Activated CD4-positive, alpha-beta T cell treated with anti-CD3 and anti-CD28 coated beads, Interleukin-2, amount 10 ng/mL, durations not matched to agents 7 days and 5 days (primary cell): ENCODE results near the gene MAD1L1. TPM values are rescaled to one million over a fixed set of nuclear protein-coding genes. Genes with fewer than 3 reads are reported as not detected.
A peak's percentile ranks its signal among the peaks of the same experiment; 100 is the strongest.

Source experiments
- CTCF ChIA-PET: fragments of 350-600 bp; sonication (Branson Sonifier 250); formaldehyde crosslinking; loops from one replicate; lab custom pipeline; 2021; ENCODE audit warnings: antibody characterized with exemption; lab: Charles Lee
- POLR2A ChIA-PET: fragments of 350-600 bp; sonication (Branson Sonifier 250); formaldehyde crosslinking; loops from one replicate; lab custom pipeline; 2021; ENCODE audit warnings: antibody characterized with exemption; lab: Charles Lee
- DNase-seq: peaks from one replicate; pipeline ENCODE4 v3.0.0-alpha.2; 2020
- H3K27ac Mint-ChIP-seq: one replicate; pipeline ENCODE4 v1.8.0; 2021; ENCODE audit warnings: mild to moderate bottlenecking, moderate library complexity, mixed read lengths
- H3K27me3 Mint-ChIP-seq: one replicate; pipeline ENCODE4 v1.8.0; 2021; ENCODE audit warnings: mixed read lengths
- H3K36me3 Mint-ChIP-seq: one replicate; pipeline ENCODE4 v1.8.0; 2021; ENCODE audit warnings: low read depth, mixed read lengths
- H3K4me1 Mint-ChIP-seq: one replicate; pipeline ENCODE4 v1.8.0; 2021; ENCODE audit warnings: mixed read lengths
- H3K4me3 Mint-ChIP-seq: one replicate; pipeline ENCODE4 v1.8.0; 2021; ENCODE audit warnings: mild to moderate bottlenecking, moderate library complexity, mixed read lengths
- H3K9me3 Mint-ChIP-seq: one replicate; pipeline ENCODE4 v1.8.0; 2021; ENCODE audit warnings: mixed read lengths
- total RNA-seq, 2 experiments: library from RNA; stranded (reverse); gene quantifications; one replicate each; pipeline ENCODE4 v1.2.3, GENCODE V29; 2021

Gene MAD1L1
- total RNA-seq, 2 experiments from 2014 or later = 125 to 127 TPM

- POLR2A ChIA-PET = no interaction called here
- peak overlapping the region; percentile 1 for H3K4me3 Mint-ChIP-seq
- H3K4me1 Mint-ChIP-seq = peaks cover 14% of the 10 kb centered on the region
- H3K27ac Mint-ChIP-seq = peak overlapping the region; percentile 87
- CTCF ChIA-PET = interaction anchor here (0.5 to 1.2 kb wide), 3 partner anchors 14 to 82 kb away, joined by 3 to 5 read pairs (median 3); no protein-coding TSS in a partner anchor
- H3K36me3 Mint-ChIP-seq = no peaks in the 10 kb centered on the region
- peak; percentile 74 for DNase-seq
- no peaks in the 10 kb centered on the region for H3K27me3 Mint-ChIP-seq
- H3K9me3 Mint-ChIP-seq = no peaks in the 10 kb centered on the region
Measured at GRCh38 chr7:2120251-2120660, 112.5 kb downstream of the MAD1L1 start.

- H3K27me3 Mint-ChIP-seq = no peaks in the 10 kb centered on the region
- peaks cover 14% of the 10 kb centered on the region for H3K4me1 Mint-ChIP-seq
- ChIA-PET POLR2A (no interaction called here), CTCF (no interaction called here)
- H3K27ac Mint-ChIP-seq = no peak overlapping the region
- H3K9me3 Mint-ChIP-seq = no peaks in the 10 kb centered on the region
- DNase-seq = no peak
- H3K36me3 Mint-ChIP-seq = peaks cover under 1% of the 10 kb centered on the region
- no peak overlapping the region for H3K4me3 Mint-ChIP-seq
Measured at GRCh38 chr7:2118630-2119190, 114.0 kb downstream of the MAD1L1 start.

- Mint-ChIP-seq H3K27ac (no peak overlapping the region), H3K27me3 (no peaks in the 10 kb centered on the region), H3K36me3 (peaks cover 3% of the 10 kb centered on the region), H3K4me1 (peaks cover 14% of the 10 kb centered on the region), H3K4me3 (no peak overlapping the region), H3K9me3 (no peaks in the 10 kb centered on the region)
- ChIA-PET POLR2A (no interaction called here), CTCF (no interaction called here)
- no peak for DNase-seq
Measured at GRCh38 chr7:2118056-2118455, 114.7 kb downstream of the MAD1L1 start.

GRCh38 chr7:2117646-2118045, 115.1 kb downstream of the MAD1L1 start:
- Mint-ChIP-seq H3K4me3 (no peak overlapping the region), H3K36me3 (peaks cover 3% of the 10 kb centered on the region)

GRCh38 chr7:2116989-2117591, 115.7 kb downstream of the MAD1L1 start:
- Mint-ChIP-seq H3K4me1 (peaks cover 24% of the 10 kb centered on the region), H3K27ac (no peak overlapping the region), H3K36me3 (peaks cover 3% of the 10 kb centered on the region), H3K9me3 (no peaks in the 10 kb centered on the region), H3K4me3 (no peak overlapping the region), H3K27me3 (no peaks in the 10 kb centered on the region)
- ChIA-PET CTCF (no interaction called here), POLR2A (no interaction called here)
- DNase-seq = no peak

More at GRCh38 chr7:2117646-2118045, 115.1 kb downstream of the MAD1L1 start:
- H3K27me3 Mint-ChIP-seq = no peaks in the 10 kb centered on the region
- no peak for DNase-seq
- no peak overlapping the region for H3K27ac Mint-ChIP-seq
- ChIA-PET POLR2A (no interaction called here), CTCF (no interaction called here)
- H3K9me3 Mint-ChIP-seq = no peaks in the 10 kb centered on the region
- H3K4me1 Mint-ChIP-seq = peaks cover 18% of the 10 kb centered on the region

- no peaks in the 10 kb centered on the region for H3K27me3 Mint-ChIP-seq
- no peak overlapping the region for H3K4me3 Mint-ChIP-seq
- H3K9me3 Mint-ChIP-seq = no peaks in the 10 kb centered on the region
- POLR2A ChIA-PET = no interaction called here
- peaks cover 3% of the 10 kb centered on the region for H3K36me3 Mint-ChIP-seq
- peaks cover 30% of the 10 kb centered on the region for H3K4me1 Mint-ChIP-seq
- CTCF ChIA-PET = no interaction called here
- no peak overlapping the region for H3K27ac Mint-ChIP-seq
- DNase-seq = no peak
Measured at GRCh38 chr7:2116448-2116810, 116.3 kb downstream of the MAD1L1 start.

GRCh38 chr7:2115760-2116447, 116.8 kb downstream of the MAD1L1 start:
- ChIA-PET POLR2A (no interaction called here), CTCF (no interaction called here)
- Mint-ChIP-seq H3K4me3 (no peak overlapping the region), H3K27me3 (no peaks in the 10 kb centered on the region), H3K9me3 (no peaks in the 10 kb centered on the region), H3K36me3 (peaks cover 3% of the 10 kb centered on the region), H3K27ac (no peak overlapping the region), H3K4me1 (peaks cover 36% of the 10 kb centered on the region)
- DNase-seq = no peak

- H3K27me3 Mint-ChIP-seq = no peaks in the 10 kb centered on the region
- no peak overlapping the region for H3K4me3 Mint-ChIP-seq
- peaks cover 37% of the 10 kb centered on the region for H3K4me1 Mint-ChIP-seq
- no peak overlapping the region for H3K27ac Mint-ChIP-seq
- ChIA-PET POLR2A (no interaction called here), CTCF (no interaction called here)
- peaks cover 5% of the 10 kb centered on the region for H3K36me3 Mint-ChIP-seq
- no peaks in the 10 kb centered on the region for H3K9me3 Mint-ChIP-seq
- no peak for DNase-seq
Measured at GRCh38 chr7:2114926-2115759, 117.6 kb downstream of the MAD1L1 start.

GRCh38 chr7:2114052-2114451, 118.7 kb downstream of the MAD1L1 start:
- ChIA-PET POLR2A (no interaction called here), CTCF (interaction anchor here (0.6 kb wide), 2 partner anchors 40 to 87 kb away, joined by 3 read pairs; no protein-coding TSS in a partner anchor)
- H3K36me3 Mint-ChIP-seq = peaks cover 7% of the 10 kb centered on the region
- H3K27me3 Mint-ChIP-seq = no peaks in the 10 kb centered on the region
- no peak overlapping the region for H3K27ac Mint-ChIP-seq
- H3K9me3 Mint-ChIP-seq = no peaks in the 10 kb centered on the region
- no peak overlapping the region for H3K4me3 Mint-ChIP-seq
- no peak for DNase-seq
- H3K4me1 Mint-ChIP-seq = peaks cover 36% of the 10 kb centered on the region

- H3K36me3 Mint-ChIP-seq = peaks cover 7% of the 10 kb centered on the region
- peaks cover 35% of the 10 kb centered on the region for H3K4me1 Mint-ChIP-seq
- ChIA-PET POLR2A (no interaction called here), CTCF (interaction anchor here (1.6 kb wide), 1 partner anchor 41 kb away, joined by 3 read pairs; no protein-coding TSS in a partner anchor)
- no peak for DNase-seq
- no peak overlapping the region for H3K4me3 Mint-ChIP-seq
- no peaks in the 10 kb centered on the region for H3K27me3 Mint-ChIP-seq
- no peaks in the 10 kb centered on the region for H3K9me3 Mint-ChIP-seq
- no peak overlapping the region for H3K27ac Mint-ChIP-seq
Measured at GRCh38 chr7:2112261-2113198, 120.2 kb downstream of the MAD1L1 start.

- POLR2A ChIA-PET = no interaction called here
- no peak for DNase-seq
- Mint-ChIP-seq H3K4me1 (peaks cover 35% of the 10 kb centered on the region), H3K36me3 (peaks cover 7% of the 10 kb centered on the region), H3K4me3 (no peak overlapping the region), H3K27me3 (no peaks in the 10 kb centered on the region), H3K27ac (no peak overlapping the region), H3K9me3 (no peaks in the 10 kb centered on the region)
- CTCF ChIA-PET = interaction anchor here (1.6 kb wide), 1 partner anchor 40 kb away, joined by 3 read pairs; no protein-coding TSS in a partner anchor
Measured at GRCh38 chr7:2111568-2111967, 121.2 kb downstream of the MAD1L1 start.
